NCI-H187 (cell line): ENCODE measurements around the gene RTN4IP1.

Experiments
- DNase-seq, 2 experiments: peaks; one replicate each; lab custom pipeline; 2025; lab: John Stamatoyannopoulos, UW

RTN4IP1 gene

GRCh38 chr6:106546691-106547414 lies 82.4 kb downstream of the RTN4IP1 start:
- no peak for DNase-seq

- no peak for DNase-seq
Observed at GRCh38 chr6:106546261-106546690, 83.0 kb downstream of the RTN4IP1 start.

GRCh38 chr6:106540907-106541306 lies 88.4 kb downstream of the RTN4IP1 start:
- DNase-seq = no peak

GRCh38 chr6:106540432-106540831 lies 88.9 kb downstream of the RTN4IP1 start:
- no peak for DNase-seq

- no peak for DNase-seq
Observed at GRCh38 chr6:106539936-106540335, 89.4 kb downstream of the RTN4IP1 start.

GRCh38 chr6:106538145-106538544 lies 91.2 kb downstream of the RTN4IP1 start:
- DNase-seq = no peak

- no peak for DNase-seq
Observed at GRCh38 chr6:106537662-106538061, 91.6 kb downstream of the RTN4IP1 start.

GRCh38 chr6:106536851-106537250 lies 92.4 kb downstream of the RTN4IP1 start:
- DNase-seq = no peak

- DNase-seq = no peak
Observed at GRCh38 chr6:106536357-106536756, 92.9 kb downstream of the RTN4IP1 start.

- DNase-seq = no peak
Observed at GRCh38 chr6:106535012-106535411, 94.3 kb downstream of the RTN4IP1 start.

- DNase-seq = no peak
Observed at GRCh38 chr6:106534564-106534982, 94.7 kb downstream of the RTN4IP1 start.

- no peak for DNase-seq
Observed at GRCh38 chr6:106534004-106534403, 95.3 kb downstream of the RTN4IP1 start.

- no peak for DNase-seq
Observed at GRCh38 chr6:106533054-106533453, 96.2 kb downstream of the RTN4IP1 start.

GRCh38 chr6:106530502-106530901 lies 98.8 kb downstream of the RTN4IP1 start:
- DNase-seq = no peak

GRCh38 chr6:106530026-106530425 lies 99.3 kb downstream of the RTN4IP1 start:
- no peak for DNase-seq

- no peak for DNase-seq
Observed at GRCh38 chr6:106529438-106529837, 99.9 kb downstream of the RTN4IP1 start.

GRCh38 chr6:106528521-106528920 lies 100.8 kb downstream of the RTN4IP1 start:
- no peak for DNase-seq

GRCh38 chr6:106527979-106528378 lies 101.3 kb downstream of the RTN4IP1 start:
- DNase-seq = no peak

- no peak for DNase-seq
Observed at GRCh38 chr6:106527117-106527516, 102.2 kb downstream of the RTN4IP1 start.

GRCh38 chr6:106525882-106526275 lies 103.4 kb downstream of the RTN4IP1 start:
- no peak for DNase-seq

GRCh38 chr6:106525107-106525881 lies 104.0 kb downstream of the RTN4IP1 start:
- DNase-seq = no peak

- no peak for DNase-seq
Observed at GRCh38 chr6:106522562-106523250, 106.6 kb downstream of the RTN4IP1 start.
